GM19395 (cell line): Measurements from ENCODE around the gene SNRNP70.
"Not testable (repeated sequence)": the region's sequence is repeated elsewhere in the genome, so short reads cannot be mapped to it uniquely, and the experiment has no call there.

Experiments
- ATAC-seq: cut with Tn5 transposase; IDR thresholded peaks from one replicate; pipeline ENCODE4 v1.9.1; 2021; ENCODE audit warnings: mild to moderate bottlenecking, moderate library complexity; ENCODE audit not compliant: unreplicated experiment

Gene SNRNP70

GRCh38 chr19:49141352-49141751 lies 56.1 kb downstream of the SNRNP70 start:
- ATAC-seq = no peak

DNA sequence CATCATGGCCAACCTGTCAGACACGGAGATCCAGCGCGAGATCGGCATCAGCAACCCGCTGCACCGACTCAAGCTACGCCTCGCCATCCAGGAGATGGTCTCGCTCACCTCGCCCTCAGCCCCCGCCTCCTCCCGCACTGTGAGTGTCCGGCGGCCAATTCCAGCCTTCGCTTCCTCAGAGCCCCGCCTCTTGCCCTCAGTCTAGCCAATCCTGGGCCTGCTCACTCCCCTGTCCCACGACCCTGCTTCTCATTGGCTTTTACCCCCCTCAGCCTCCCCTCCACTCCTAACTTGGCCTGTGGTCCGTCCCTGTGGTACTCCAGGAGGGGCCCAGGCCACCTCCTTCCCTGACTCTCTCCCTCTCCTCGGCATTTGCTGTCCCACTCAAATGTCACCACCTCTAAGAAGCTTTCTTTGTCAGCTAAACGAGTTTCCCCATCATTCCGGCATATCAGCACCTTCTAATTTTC lies 57.6 kb downstream of the SNRNP70 start:
- no peak for ATAC-seq

GRCh38 chr19:49145573-49146407 lies 60.5 kb downstream of the SNRNP70 start:
- ATAC-seq = no peak

GRCh38 chr19:49146408-49146770 lies 61.1 kb downstream of the SNRNP70 start:
- ATAC-seq = not testable (repeated sequence)

GRCh38 chr19:49148044-49148682 lies 62.9 kb downstream of the SNRNP70 start:
- ATAC-seq = no peak

DNA sequence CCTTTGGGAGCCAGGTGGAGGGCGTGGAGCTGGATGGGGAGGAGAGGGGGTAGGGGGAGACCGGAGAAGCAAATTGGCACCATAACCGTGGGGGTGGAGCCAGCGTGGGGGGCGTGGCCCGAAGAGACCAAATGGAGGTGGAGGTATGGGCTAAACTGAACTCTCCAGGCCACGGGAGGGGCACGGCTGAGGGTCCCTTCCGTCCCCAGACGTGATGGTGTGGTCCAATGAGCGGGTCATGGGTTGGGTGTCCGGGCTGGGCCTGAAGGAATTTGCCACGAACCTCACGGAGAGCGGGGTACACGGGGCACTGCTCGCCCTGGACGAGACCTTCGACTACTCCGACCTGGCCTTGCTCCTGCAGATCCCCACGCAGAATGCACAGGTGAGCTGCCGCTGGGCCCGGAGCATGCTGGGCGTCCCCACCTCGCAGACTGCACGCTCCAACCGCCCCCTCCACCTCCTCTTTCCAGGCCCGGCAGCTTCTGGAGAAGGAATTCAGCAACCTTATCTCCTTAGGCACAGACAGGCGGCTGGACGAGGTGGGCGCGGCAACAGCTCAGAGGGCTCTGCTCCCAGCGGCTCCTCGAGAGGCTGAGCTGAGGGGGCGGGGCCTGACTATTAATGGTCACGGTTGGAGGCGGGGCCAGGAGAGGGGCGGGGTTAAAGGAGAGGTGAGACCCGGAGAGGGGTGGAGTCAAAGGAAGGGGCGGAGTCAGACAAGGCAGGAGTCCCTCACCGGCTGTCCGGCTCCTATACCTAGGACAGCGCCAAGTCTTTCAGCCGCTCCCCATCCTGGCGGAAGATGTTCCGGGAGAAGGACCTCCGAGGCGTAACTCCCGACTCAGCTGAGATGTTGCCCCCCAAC lies 63.8 kb downstream of the SNRNP70 start:
- ATAC-seq = no peak

DNA sequence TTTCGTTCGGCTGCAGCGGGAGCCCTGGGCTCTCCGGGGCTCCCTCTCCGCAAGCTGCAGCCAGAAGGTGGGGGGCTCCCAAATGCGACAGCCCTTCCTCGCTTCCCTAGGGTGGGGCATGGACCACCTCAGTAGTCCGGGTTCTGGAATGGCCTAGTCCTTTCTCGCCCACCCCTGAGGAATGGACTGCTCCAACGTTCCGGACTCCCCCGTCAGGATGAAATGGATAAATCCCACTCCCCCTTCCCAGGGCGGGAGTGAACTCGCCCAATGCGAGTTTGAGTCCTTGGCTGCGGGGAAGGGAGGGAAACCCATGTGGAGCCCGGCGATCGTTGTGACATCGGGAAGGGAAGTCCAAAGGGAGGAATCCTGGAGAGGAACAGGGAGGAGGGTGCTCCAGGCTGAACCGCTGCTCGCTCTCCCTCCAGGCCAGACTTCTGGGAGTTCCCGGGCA lies 64.4 kb downstream of the SNRNP70 start:
- ATAC-seq = no peak

- ATAC-seq = no peak
Observed at GRCh38 chr19:49150106-49150943, 65.1 kb downstream of the SNRNP70 start.

- ATAC-seq = no peak
Observed at GRCh38 chr19:49150944-49151243, 65.6 kb downstream of the SNRNP70 start.

GRCh38 chr19:49151267-49152118 lies 66.2 kb downstream of the SNRNP70 start:
- no peak for ATAC-seq

DNA sequence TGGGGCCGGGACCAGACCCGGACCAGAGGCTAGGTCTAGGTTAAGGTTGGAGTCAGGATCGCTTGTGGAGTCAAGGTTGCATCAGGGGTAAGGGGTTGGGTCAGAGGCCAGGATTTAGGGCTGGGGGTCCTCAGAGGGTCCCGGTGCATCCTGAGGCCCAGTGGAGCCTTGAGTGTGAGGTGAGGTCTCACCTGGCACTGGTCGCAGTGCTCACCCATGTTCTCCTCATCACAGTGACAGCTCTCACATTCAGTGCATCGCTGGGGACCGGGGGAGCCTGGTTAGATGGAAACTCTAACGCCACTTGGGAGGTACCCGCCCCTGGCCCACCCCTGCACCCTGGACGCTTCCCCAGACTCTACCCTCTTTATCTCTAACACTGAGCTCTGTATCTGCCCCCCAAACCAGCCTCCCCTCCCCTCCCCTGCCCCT lies 66.9 kb downstream of the SNRNP70 start:
- no peak for ATAC-seq

DNA sequence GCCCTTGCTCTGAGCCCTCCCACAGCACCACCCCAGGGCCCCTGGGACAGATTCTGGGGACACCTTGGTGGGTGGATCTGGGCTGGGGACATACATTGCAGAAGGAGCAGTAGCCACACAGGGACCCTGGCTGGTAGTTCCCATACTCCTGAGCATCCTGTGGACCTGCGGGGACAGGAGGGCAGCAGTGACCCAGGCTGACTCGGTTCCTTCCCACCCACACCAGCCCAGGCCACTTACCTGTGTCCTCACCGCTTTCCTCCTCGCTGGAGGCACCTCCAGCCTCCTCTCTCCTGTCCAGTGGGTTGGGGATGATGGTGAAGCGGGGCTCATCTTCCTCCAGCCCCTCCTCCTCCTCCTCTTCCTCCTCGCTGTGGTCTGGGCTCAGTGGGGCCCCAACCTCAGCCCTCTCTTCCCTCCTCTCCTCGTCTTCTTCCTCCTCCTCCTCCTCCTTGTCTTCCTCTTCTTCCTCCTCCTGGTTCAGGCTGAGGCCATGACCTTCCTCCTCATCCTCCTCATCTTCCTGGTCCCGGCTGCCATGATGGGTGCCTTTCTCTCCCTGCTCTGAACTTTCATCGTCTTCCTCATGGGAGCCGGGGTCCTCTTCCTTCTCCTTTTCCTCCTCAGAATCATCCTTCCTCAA lies 68.0 kb downstream of the SNRNP70 start:
- ATAC-seq = no peak

GRCh38 chr19:49154279-49154678 lies 69.0 kb downstream of the SNRNP70 start:
- ATAC-seq = no peak

DNA sequence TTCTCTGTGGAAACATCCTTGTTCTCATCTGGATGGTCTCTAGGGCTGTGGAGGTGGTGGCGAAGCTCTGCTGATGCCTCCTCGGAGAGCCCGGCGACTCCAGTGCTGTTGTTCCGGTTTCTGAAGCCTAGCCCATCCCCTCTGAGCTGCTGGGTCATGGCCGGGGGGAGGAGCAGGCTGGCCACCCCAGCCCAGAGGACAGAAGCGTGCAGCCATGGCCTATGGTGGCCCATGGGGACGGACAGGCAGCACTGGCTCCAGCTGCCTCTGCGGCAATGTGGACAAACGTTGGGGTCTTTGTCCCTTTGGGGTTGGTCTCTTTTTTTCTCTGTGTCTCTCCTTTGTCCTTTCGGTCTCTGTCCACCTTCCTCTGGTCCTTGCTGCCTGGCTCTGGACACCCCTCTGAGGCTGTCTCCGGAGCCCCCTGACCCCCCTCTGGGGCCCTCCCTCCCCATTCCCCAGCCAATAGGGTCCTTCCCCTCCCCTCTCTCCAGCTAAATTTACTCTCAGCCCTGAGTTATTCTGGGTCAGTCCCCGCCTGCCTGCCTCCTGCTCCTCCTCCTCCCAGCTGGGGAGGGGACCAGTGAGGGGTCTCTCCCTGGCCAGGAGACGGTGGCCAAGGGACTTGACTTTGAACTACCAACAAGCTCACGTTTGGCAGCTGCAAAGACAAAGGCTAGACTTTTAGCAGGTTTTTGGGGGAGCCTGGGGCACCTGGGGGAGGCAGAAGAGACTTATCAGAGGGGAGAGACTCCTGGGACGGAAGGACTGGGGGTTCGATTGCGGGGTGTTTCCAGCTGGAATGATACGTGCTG lies 70.0 kb downstream of the SNRNP70 start, which contains the start of gene HRC:
Gene HRC, minus strand, starts transcription at position 392 of the 815 bp plus-strand sequence. Its CDS starts 159 bp downstream, at position 233.
- no peak for ATAC-seq

GRCh38 chr19:49155820-49156346 lies 70.6 kb downstream of the SNRNP70 start:
- no peak for ATAC-seq

GRCh38 chr19:49157445-49158224 lies 72.4 kb downstream of the SNRNP70 start, which contains the start of gene TRPM4:
Gene TRPM4 (plus strand): TSS chr19:49157792. CDS start chr19:49157867, 75 bp downstream.
- no peak for ATAC-seq
